ENCODE data around the gene RIPOR1.

Gene RIPOR1

GRCh38 chr16:67517661-67518423 lies 10.8 kb upstream of the RIPOR1 start:
- no peak for TF ChIP-seq CTCF (IDR thresholded peaks at IDR 0.05; ENCODE audit: insufficient read depth, low read depth, low read length, missing control alignments)
- peak; percentile 79 for DNase-seq (ENCODE audit: low read depth)
- H3K4me3 ChIP-seq (ENCODE audit: low read depth, low read length) = peak overlapping the region; percentile 47

GRCh38 chr16:67518676-67519075 lies 10.0 kb upstream of the RIPOR1 start:
- no peak for DNase-seq (ENCODE audit: low read depth)
- TF ChIP-seq CTCF (IDR thresholded peaks at IDR 0.05; ENCODE audit: insufficient read depth, low read depth, low read length, missing control alignments) = no peak
- peak overlapping the region; percentile 47 for H3K4me3 ChIP-seq (ENCODE audit: low read depth, low read length)

GRCh38 chr16:67519242-67519641 lies 9.4 kb upstream of the RIPOR1 start:
- no peak for TF ChIP-seq CTCF (IDR thresholded peaks at IDR 0.05; ENCODE audit: insufficient read depth, low read depth, low read length, missing control alignments)
- no peak for DNase-seq (ENCODE audit: low read depth)
- H3K4me3 ChIP-seq (ENCODE audit: low read depth, low read length) = peak overlapping the region; percentile 47

- peak; percentile 100 for TF ChIP-seq CTCF (IDR thresholded peaks at IDR 0.05; ENCODE audit: insufficient read depth, low read depth, low read length, missing control alignments)
- peak; percentile 98 for DNase-seq (ENCODE audit: low read depth)
- peak overlapping the region; percentile 55 for H3K4me3 ChIP-seq (ENCODE audit: low read depth, low read length)
Observed at GRCh38 chr16:67521095-67521804, 7.4 kb upstream of the RIPOR1 start.

GRCh38 chr16:67525176-67525860 lies 3.3 kb upstream of the RIPOR1 start:
- H3K4me3 ChIP-seq (ENCODE audit: low read depth, low read length) = no peak overlapping the region
- no peak for TF ChIP-seq CTCF (IDR thresholded peaks at IDR 0.05; ENCODE audit: insufficient read depth, low read depth, low read length, missing control alignments)
- DNase-seq (ENCODE audit: low read depth) = no peak

- TF ChIP-seq CTCF (IDR thresholded peaks at IDR 0.05; ENCODE audit: insufficient read depth, low read depth, low read length, missing control alignments) = no peak
- DNase-seq (ENCODE audit: low read depth) = no peak
- no peak overlapping the region for H3K4me3 ChIP-seq (ENCODE audit: low read depth, low read length)
Observed at GRCh38 chr16:67526149-67526791, 2.4 kb upstream of the RIPOR1 start.

Measured in GM12865 (cell line).